Mucosa of rectum (tissue), 2 donors: Measurements from ENCODE around the gene TBC1D8B.
"Not testable (repeated sequence)": the region's sequence is repeated elsewhere in the genome, so short reads cannot be mapped to it uniquely, and the experiment has no call there.

ENCODE experiments used
- H3K27ac ChIP-seq, 2 donors: one replicate each; pipeline ENCODE4 v1.7.0; 2013; ENCODE audit warnings: inconsistent platforms in 2 of 2, low read depth in 2 of 2, low read length in 2 of 2
- H3K27me3 ChIP-seq, 2 donors: one replicate each; pipeline ENCODE4 v1.7.0; 2013; ENCODE audit warnings: low read length in 2 of 2; ENCODE audit not compliant: control insufficient read depth in 2 of 2, insufficient read depth in 2 of 2
- H3K36me3 ChIP-seq, 2 donors: one replicate each; pipeline ENCODE4 v1.7.0; 2013; ENCODE audit warnings: low read length in 2 of 2; ENCODE audit not compliant: control insufficient read depth in 2 of 2, insufficient read depth in 2 of 2
- H3K4me1 ChIP-seq, 2 donors: one replicate each; pipeline ENCODE4 v1.7.0; 2013; ENCODE audit warnings: low read length in 2 of 2, mild to moderate bottlenecking in 1 of 2; ENCODE audit not compliant: control insufficient read depth in 2 of 2, insufficient read depth in 2 of 2
- H3K4me3 ChIP-seq, 2 donors: one replicate each; pipeline ENCODE4 v1.7.0; 2013; ENCODE audit warnings: low read length in 2 of 2
- H3K9ac ChIP-seq, 2 donors: one replicate each; pipeline ENCODE4 v1.7.0; 2013; ENCODE audit warnings: low read length in 2 of 2, low read depth in 1 of 2, mild to moderate bottlenecking in 1 of 2
- H3K9me3 ChIP-seq, 2 donors: one replicate each; pipeline ENCODE4 v1.7.0; 2013; ENCODE audit warnings: low read length in 2 of 2; ENCODE audit not compliant: control insufficient read depth in 2 of 2
- donor health status: healthy.
- donor health status: Normal muscosa, but diverticular disease.

TBC1D8B gene

DNA sequence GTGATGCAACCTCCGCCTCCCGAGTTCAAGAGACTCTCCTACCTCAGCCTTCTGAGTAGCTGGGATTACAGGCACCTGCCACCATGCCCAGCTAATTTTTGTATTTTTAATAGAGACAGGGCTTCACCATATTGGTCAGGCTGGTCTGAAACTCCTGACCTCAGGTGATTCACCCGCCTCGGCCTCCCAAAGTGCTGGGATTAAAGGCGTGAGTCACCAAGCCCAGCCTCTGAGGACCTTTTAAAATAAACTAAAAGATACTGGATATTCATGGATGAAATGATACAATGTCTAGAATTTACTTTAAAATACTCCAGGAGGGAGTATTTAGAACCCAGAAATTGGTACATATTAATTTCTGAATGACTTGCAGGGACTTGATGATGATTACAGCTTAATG lies 10.5 kb downstream of the TBC1D8B start:
- H3K4me1 ChIP-seq, H3K27ac ChIP-seq, H3K4me3 ChIP-seq, H3K36me3 ChIP-seq, H3K9me3 ChIP-seq, H3K27me3 ChIP-seq, H3K9ac ChIP-seq: not testable (repeated sequence)

DNA sequence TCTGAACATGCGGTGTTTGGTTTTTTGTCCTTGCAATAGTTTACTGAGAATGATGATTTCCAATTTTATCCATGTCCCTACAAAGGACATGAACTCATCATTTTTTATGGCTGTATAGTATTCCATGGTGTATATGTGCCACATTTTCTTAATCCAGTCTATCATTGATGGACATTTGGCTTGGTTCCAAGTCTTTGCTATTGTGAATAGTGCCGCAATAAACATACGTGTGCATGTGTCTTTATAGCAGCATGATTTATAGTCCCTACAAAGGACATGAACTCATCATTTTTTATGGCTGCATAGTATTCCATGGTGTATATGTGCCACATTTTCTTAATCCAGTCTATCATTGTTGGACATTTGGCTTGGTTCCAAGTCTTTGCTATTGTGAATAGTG lies 11.6 kb downstream of the TBC1D8B start:
- H3K4me3 ChIP-seq, H3K9ac ChIP-seq, H3K27ac ChIP-seq, H3K36me3 ChIP-seq, H3K4me1 ChIP-seq, H3K27me3 ChIP-seq, H3K9me3 ChIP-seq: not testable (repeated sequence)

DNA sequence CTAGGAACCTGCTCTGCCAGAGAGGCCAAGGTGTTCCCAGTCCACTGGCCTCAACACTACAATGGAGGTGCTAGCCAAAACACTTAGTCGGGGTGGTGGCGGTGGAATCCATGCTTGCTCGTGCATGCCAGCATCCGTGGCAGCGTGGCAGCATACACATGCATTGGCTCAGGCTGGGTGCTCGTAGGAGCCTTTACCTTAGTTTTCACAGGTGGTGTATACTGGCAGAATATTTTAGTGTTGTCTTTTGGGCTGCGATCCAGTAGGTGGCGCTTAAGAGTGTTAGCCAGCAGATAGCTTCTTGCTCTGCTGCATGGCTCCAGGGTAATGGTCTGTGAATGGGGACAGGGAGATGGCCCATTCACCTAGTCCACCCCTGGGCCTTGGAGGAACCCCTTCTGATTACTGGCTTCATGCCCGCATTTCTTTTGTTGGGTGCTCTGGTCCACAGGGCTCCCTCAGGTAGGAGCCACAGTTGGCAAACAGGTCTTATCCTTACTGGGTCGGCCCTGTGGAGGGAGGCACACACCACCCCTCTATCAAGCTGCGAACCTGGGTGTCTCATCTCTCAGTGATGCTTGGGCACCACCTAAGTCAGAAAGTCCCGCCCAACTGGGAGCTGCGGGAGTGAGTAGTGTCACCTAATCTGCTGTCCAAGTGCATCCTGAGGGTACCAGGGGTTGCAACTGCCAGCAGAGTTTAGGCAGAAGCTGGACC lies 60.7 kb downstream of the TBC1D8B start:
- H3K9me3 ChIP-seq: peaks cover 0 to 4% of the 10 kb centered on the region in 2 donors
- H3K36me3 ChIP-seq: no peaks in the 10 kb centered on the region
- H3K4me1 ChIP-seq: no peaks in the 10 kb centered on the region
- H3K4me3 ChIP-seq: no peak overlapping the region
- no peak overlapping the region for H3K27ac ChIP-seq
- no peak overlapping the region for H3K9ac ChIP-seq
- H3K27me3 ChIP-seq: peaks cover 4 to 7% of the 10 kb centered on the region in 2 donors

DNA sequence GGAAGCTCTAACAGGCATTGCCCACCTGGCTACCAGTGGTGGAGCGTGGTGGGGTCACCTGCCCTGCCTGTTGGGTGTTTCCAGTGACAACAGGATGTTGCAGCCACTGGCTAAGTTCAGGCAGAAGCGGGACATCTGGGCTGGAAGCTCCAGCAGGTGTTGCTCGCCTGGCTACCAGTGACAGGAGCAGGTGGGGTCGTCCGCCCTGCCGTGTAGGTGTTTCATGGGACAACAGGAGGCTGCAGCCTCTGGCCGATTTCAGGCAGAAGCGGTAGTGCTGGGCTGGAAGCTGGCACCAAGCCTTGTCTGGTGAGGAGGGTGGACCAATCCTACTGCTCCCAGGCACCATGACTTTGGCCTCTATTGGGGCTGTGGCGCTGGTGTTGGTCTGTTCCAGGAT lies 61.2 kb downstream of the TBC1D8B start:
- H3K4me3 ChIP-seq: no peak overlapping the region
- no peak overlapping the region for H3K9ac ChIP-seq
- peaks cover 0 to 3% of the 10 kb centered on the region in 2 donors for H3K9me3 ChIP-seq
- no peaks in the 10 kb centered on the region for H3K4me1 ChIP-seq
- H3K36me3 ChIP-seq: no peaks in the 10 kb centered on the region
- peaks cover 4 to 7% of the 10 kb centered on the region in 2 donors for H3K27me3 ChIP-seq
- no peak overlapping the region for H3K27ac ChIP-seq

DNA sequence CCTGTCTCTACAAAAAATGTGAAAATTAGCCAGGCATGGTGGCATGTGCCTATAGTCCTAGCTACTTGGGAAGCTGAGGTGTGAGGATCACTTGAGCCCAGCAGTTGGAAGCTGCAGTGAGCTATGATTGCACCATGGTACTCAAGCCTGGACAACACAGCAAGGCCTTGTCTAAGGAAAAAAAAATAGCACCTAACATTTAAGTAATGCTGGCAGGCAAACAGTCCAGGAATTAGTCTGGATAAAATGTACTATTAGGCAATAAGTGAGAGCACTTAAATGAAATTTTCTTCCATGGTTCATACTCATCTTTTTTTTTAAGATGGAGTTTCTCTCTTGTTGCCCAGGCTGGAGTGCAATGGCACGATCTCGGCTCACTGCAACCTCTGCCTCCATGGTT lies 70.3 kb downstream of the TBC1D8B start:
- H3K27ac ChIP-seq, H3K9me3 ChIP-seq, H3K4me3 ChIP-seq, H3K36me3 ChIP-seq, H3K9ac ChIP-seq, H3K4me1 ChIP-seq, H3K27me3 ChIP-seq: not testable (repeated sequence)

DNA sequence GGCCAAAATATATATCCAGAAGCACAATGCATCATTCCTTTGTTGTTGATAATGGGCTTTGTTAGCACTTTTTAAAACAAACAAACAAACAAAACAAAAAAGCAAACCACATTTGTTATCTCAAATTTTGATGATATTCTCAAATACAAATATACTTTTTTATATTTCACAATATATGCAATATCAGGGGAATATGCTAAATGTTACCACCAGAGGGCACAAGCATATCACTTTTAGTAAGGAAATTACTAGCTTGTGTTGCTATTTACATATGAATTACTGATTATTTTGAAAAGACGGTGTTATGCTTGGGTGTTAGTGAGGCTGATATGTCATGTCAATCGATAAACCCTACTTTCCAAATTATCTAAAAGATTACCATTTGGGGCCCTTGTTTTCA lies 71.6 kb downstream of the TBC1D8B start:
- H3K9ac ChIP-seq: no peak overlapping the region
- H3K36me3 ChIP-seq: peaks cover 0 to 7% of the 10 kb centered on the region in 2 donors
- H3K4me3 ChIP-seq: no peak overlapping the region
- H3K27me3 ChIP-seq: no peaks in the 10 kb centered on the region
- no peak overlapping the region for H3K27ac ChIP-seq
- no peaks in the 10 kb centered on the region for H3K9me3 ChIP-seq
- H3K4me1 ChIP-seq: no peaks in the 10 kb centered on the region

DNA sequence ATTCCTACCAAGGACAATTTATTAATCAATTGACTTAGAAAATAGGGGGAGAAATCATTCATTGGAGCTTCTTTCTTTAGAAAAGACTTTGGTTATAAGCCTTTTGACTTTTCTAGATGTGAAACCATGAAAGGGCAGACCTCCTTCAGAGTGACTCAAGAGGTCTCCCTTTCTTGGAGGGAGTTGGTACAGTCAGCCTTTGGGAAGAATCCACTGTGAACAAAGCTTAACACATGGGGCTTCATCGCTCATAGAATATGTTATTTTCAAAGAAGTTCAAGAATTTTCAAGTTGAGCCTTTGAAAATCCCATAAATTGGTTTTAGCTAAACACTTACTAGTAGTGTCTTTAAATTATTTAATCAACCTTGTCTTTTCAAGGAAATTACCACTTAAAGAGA lies 72.7 kb downstream of the TBC1D8B start:
- H3K4me1 ChIP-seq: no peaks in the 10 kb centered on the region
- H3K9me3 ChIP-seq: no peaks in the 10 kb centered on the region
- H3K27me3 ChIP-seq: no peaks in the 10 kb centered on the region
- no peak overlapping the region for H3K9ac ChIP-seq
- no peak overlapping the region for H3K4me3 ChIP-seq
- H3K27ac ChIP-seq: no peak overlapping the region
- H3K36me3 ChIP-seq: peaks cover 0 to 7% of the 10 kb centered on the region in 2 donors

DNA sequence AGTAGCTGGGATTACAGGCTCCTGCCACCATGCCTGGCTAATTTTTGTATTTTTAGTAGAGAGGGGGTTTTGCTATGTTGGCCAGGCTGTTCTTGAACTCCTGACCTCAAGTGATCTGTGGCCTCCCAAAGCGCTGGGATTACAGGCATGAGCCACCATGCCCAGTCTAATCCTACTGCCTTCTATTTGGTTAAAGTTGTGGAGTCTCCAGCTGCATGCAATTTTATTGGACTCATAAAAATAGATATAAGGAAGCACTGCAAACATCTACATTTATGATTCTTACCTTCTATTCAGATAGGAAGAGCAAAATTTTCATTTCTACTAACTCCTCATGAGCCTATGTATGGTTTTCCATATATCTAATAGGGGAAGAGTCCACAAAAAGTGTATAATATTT lies 87.0 kb downstream of the TBC1D8B start:
- Histone ChIP-seq H3K9me3 (no peaks in the 10 kb centered on the region), H3K27me3 (no peaks in the 10 kb centered on the region), H3K4me1 (no peaks in the 10 kb centered on the region), H3K9ac (no peak overlapping the region), H3K36me3 (no peaks in the 10 kb centered on the region), H3K27ac (no peak overlapping the region), H3K4me3 (no peak overlapping the region)

DNA sequence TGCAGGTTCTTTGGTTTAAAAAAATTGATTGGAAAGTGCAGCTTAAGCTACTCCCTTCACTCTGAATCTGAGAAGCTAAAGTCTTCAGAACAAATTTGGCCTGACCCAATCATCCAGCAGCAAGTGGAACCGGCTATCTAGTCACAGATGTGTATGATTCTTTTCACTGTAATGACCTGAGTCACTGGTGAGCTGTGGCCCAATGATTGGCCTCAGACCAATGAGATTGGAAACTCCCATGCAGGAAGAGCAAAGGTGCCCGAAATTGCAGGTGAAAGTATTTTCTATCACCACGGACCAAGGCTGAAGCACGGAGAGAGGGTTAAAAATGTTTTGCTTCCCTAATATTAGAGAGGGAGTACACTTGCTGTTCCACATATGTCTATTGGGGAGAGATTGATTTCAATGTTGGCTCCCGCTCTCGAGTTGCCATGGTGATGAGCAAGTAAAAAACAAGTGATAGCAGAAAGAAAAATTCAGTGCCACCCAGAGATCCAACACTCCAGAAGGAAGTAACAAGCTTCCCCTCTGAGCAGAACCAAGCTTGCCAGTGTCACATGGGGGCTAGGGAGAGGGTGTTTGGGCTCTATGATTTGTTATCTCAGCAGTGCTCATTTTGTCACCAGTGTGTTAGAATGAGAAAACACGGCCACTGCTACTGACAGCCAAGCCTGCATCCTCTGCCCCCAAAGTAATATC lies 89.4 kb downstream of the TBC1D8B start:
- H3K4me3 ChIP-seq: no peak overlapping the region
- no peak overlapping the region for H3K9ac ChIP-seq
- no peaks in the 10 kb centered on the region for H3K36me3 ChIP-seq
- peaks cover 0 to 2% of the 10 kb centered on the region in 2 donors for H3K27me3 ChIP-seq
- no peaks in the 10 kb centered on the region for H3K9me3 ChIP-seq
- no peak overlapping the region for H3K27ac ChIP-seq
- no peaks in the 10 kb centered on the region for H3K4me1 ChIP-seq

DNA sequence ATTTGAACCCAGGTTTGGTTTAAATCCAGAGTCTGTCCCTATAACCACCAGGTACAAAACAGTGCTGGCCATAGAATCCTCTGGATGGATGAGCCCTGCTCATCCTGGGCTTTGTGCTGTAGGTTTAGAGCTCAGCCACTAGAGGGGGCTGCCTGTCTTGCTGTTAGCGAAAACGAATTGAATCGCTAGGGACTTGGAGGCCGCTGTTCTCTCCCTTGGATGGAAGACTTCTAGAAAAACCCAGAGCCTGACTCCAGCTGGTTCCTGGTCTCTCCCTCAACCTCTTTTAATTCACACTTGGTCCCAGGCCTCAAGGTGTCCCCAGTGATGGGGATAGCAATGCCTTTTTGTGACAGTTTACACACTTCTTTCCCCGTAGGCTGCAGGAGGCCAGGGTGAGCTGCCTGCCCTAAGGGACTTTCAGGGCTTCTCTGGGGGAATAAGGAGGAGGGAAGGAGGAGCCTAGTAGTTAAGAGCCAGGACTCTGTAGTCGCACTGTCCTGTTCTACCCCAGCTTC lies 92.0 kb downstream of the TBC1D8B start:
- Histone ChIP-seq H3K36me3 (no peaks in the 10 kb centered on the region), H3K27me3 (peaks cover 2 to 4% of the 10 kb centered on the region in 2 donors), H3K27ac (no peak overlapping the region)

More for the DNA sequence above, 92.0 kb downstream of the TBC1D8B start:
- Histone ChIP-seq H3K4me3 (no peak overlapping the region), H3K9ac (no peak overlapping the region), H3K4me1 (no peaks in the 10 kb centered on the region), H3K9me3 (no peaks in the 10 kb centered on the region)
